NCI-H748 (cell line): ENCODE data around the gene GPN1.
"Not testable (repeated sequence)": the region's sequence is repeated elsewhere in the genome, so short reads cannot be mapped to it uniquely, and the experiment has no call there.

Source experiments
- DNase-seq: peaks from one replicate; lab custom pipeline; 2025; ENCODE audit not compliant: unreplicated experiment; lab: John Stamatoyannopoulos, UW

The GPN1 gene

DNA sequence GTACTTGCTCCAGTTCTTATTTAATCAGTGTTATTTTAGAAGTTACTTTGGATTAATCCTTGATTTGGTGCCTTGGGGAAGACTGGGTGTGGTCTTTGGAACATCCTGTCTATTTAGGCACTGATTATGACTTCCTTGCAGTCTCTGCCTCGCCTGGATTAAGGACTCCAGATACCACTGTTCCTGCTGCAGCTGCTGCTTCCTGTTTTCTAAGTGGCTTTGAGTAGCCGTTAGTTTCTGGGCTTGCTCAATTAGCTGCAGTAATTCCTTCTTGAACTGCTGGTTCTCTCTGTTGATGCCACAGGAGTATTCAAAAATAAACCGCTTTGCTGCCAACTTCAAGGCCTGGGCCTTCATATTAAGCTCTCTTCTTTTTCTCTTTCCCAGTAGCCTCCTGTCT lies 1.9 kb upstream of the GPN1 start:
- DNase-seq, result not testable (repeated sequence)

DNA sequence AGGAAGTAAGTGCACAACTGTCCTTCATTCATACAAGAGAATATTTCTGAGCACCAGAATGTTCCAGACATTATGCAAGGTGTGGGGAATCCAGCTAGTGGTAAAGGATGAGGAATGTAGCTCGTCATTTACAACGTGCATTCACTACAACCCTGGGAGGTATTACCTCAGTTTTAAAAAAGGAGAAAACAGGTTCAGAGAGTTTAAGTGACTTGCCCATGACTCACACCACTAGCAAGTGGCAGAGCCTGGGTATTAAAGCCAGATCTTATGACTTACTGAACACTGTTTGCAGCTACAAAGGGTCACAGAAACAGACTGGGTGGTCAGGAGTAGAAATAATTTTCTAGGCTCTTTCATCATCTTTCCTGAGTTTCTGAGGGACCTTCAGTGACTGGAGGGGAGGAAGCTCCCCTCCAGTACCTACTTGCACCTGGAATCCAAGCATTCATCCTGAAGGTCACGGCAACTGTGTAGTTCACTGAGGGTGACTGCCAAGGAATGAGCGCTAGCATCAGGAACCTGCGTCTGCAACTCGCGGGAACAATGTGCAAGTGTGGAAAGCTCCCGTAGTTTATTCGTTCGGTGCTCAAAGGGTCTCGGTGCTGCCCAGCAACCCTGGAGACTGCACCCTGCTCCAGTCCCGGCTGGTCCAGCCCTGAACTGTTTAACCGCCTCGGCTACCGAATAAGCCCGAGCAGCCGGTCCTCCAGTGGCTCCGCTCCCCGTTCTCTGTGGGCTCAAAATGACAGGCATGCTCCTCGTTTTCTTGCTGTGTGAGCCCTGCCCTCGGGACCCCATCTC lies 685 bp upstream of the GPN1 start:
- DNase-seq, result peak; percentile 54

DNA sequence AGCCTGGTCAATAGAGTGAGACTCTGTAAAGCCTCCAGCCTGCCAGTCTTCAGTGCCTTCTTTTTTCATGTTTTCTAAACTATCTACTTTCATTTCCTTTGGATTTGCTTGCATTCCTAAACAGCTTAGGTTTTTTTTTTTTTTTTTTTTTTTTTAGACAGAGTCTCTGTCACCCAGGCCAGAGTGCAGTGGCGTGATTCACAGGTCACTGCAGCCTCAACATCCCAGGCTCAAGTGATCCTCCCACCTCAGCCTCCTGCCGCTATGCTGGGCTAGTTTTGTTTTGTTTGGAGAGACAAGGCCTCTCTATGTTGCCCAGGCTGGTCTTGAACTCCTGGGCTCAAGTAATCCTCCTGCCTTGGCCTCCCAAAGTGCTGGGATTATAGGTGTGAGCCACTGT lies 1.4 kb downstream of the GPN1 start:
- DNase-seq, result not testable (repeated sequence)

DNA sequence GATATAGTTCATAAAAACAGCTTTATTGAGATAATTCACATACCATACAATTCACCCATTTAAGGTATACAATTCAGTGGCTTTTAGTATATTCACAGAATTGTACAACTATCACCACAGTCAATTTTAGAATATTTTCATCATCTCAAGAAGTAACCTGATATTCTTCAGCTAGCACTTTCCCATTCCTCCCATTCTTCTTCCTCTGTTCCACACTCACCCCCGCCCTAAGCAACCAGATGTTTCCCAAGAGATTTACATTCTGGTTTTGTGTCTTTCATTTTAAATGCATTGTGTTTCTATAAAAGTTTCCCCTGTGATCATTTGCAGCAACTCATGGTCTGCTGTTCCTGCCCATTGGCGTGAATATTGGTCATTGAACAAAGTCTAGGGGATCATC lies 5.4 kb downstream of the GPN1 start:
- no peak for DNase-seq

DNA sequence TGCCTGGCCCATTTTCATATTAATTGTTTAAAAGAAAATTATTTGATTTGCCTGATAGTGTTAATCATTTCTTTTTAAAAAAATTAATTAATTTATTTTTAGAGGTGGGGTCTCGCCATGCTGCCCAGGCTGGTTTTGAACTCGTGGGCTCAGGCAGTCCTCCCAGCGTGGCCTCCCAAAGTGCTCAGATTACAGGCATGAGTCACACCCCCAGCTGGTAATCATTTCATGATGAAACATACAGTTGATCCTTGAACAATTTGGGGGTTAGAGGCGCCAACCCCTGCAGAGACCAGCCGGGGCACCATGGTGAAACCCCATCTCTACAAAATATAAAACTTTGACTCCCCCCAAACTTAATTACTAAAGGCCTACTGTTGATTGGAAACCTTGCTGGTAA lies 7.9 kb downstream of the GPN1 start:
- no peak for DNase-seq

DNA sequence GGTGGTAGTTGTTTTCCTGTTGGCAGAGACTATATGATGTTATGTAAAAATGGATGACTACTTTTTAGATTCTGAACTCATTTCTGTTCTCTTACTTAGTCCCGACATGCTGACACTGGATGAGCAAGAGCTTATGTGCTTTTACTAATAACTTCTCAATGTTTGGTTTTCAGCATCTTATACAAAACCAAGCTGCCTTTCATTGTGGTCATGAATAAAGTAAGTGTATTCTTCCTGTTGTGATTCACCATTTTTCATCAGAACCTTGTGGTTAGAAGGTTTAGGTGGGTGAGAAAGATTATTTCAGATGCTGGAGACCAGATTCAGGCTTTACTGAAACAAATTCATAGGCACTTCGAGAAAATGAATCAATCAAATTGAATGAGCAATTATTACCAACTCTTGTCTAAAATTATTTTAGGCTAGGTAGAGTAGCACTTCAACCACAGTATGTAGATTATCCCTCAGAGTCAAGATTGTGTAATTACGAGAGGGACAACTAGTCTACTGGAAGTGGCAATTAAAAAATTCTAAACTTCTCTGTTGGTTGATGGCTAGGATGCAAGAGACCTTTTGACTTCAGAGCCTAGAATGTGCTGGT lies 9.3 kb downstream of the GPN1 start:
- DNase-seq, result no peak

DNA sequence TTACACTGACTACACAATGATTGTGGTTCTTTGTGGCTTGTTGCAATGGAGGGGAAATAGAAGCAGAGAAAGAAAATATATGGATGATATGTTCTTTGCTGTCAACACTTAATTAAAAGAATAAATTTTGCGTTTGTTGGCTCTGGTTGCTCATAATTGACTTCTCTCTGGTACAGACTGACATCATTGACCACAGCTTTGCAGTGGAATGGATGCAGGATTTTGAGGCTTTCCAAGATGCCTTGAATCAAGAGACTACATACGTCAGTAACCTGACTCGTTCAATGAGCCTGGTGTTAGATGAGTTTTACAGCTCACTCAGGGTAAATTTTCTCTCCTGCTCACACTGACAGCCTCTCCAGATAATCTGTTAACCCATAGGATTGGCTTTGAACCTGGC lies 9.9 kb downstream of the GPN1 start:
- DNase-seq, result no peak

DNA sequence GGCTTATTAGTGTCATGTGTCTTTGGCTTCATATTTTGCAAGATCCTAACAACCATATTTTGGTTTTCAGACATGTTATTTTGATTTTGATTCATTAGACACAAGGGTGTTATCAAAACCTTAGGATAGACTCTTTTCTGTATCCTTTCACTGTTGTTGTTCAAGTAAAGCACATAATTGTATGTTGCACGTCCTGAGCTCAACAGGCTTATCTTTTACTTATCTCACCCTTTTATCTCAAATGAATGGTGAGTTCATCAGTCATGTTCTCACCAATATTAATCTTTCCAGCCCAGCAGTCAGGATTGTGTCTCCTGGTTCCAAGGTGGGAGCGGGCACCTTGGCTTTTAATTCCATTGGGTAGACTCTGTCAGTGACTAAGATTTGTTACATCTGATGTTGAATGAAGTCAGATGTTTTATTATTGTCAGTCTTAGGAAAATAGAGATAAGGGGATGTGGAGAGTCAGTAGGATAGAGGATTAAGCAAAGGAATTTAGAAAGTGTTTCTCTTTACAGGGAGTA lies 11.9 kb downstream of the GPN1 start:
- no peak for DNase-seq

DNA sequence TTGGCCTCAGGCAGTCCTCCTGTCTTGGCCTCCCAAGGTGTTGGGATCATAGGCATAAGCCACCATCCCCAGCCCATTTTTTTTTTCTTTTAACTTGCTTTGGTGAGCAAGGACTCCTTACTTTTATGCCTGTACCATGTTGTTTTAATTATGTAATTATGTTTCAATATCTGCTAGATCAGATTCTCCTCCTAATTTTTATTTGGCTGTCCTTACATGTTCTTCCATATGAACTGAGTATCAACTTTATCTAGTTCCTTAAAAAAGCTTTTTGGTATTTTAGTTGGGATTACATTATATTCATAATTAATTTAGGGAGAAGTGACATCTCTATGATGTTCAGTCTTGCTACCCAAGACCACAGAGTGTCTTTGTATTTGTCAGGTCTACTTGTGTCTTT lies 16.3 kb downstream of the GPN1 start:
- DNase-seq, result no peak

DNA sequence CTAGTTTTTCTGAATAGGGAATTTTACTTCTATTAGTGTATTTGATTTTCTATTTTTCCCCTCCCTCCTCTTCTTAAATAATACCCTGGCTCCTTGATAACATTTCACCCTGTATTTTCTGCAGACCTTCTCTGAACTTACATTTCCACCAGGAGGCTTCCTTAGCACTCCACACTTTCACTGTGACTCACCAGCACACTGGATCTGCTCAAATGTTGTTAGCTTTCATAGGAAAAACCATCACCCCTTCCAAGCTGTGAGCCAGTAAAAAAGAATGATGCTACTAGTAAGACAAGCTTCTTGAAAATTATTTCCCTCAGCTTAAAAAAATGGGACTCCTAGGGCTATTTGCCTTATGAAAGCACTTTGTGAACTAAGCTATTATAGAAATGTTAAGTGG lies 18.4 kb downstream of the GPN1 start:
- DNase-seq, result no peak

DNA sequence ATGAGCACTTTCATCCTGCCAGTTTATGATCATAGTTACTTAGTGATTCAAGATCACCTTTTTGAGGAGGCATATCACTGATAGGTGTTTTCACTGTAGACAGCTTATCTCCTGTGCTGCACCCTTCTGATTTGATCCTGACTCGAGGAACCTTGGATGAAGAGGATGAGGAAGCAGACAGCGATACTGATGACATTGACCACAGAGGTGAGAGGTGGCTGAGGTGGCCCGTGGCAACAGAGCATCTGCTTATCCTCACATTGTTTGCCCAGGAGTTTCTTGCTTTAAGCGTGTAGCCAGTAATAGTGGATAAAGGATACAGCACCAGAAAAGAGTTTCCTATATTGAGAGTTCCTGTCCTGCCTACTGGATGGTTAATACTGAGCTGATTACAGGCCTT lies 18.9 kb downstream of the GPN1 start:
- no peak for DNase-seq

DNA sequence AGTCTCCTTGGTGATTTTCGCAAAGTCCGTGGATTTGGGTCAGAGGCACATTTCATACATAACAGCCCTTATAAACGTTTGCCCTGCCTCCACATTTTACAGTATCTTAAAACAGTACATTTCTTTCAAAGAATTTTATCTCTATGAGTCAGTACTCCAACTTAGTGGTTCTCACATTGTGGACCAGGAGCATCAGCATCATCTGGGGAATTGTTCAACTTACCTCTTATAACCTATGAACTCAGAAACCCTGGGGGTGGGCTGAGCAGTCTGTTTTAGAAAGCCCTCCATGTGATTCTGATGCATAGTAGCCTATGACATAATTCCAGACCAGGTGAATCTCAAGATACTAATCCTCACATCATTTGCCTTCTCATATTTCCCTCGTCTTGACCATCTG lies 22.2 kb downstream of the GPN1 start:
- no peak for DNase-seq

DNA sequence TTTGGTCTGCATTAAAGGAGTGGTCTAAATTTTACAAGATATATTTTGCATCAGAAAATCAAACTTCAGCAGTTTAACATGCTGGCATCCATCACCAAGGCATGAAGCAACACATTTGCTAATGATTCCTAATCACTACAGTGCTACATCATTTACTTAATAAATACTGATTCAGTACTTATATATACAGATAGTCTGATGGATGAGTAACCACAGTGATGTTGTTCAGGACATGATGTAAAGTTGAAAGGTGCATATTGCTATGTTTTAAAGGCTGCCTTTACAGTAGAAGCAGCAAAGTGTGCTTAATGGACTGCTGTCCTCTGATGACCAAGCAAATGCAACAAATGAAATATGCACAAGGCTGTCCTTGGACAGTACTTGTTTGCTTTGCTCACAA lies 23.5 kb downstream of the GPN1 start:
- no peak for DNase-seq

DNA sequence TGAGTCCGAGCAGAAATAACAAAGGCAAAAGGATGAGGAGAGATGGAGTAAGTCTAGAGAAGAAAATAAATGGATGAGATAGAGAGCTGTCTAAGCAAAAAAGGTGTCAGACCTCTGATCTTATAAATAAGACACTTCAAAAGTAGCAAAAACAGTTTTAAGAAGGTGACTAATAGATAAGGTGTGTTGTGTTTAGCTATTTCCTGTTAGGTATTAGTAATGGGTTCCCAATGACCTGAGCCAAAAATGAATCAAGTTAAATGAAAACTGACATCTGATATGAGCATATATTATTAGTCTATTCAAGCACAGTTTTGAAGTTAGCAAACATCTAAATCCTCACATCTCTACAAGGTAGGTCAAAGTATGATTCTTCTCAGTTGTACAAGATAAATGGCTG lies 23.9 kb downstream of the GPN1 start:
- DNase-seq, result no peak

DNA sequence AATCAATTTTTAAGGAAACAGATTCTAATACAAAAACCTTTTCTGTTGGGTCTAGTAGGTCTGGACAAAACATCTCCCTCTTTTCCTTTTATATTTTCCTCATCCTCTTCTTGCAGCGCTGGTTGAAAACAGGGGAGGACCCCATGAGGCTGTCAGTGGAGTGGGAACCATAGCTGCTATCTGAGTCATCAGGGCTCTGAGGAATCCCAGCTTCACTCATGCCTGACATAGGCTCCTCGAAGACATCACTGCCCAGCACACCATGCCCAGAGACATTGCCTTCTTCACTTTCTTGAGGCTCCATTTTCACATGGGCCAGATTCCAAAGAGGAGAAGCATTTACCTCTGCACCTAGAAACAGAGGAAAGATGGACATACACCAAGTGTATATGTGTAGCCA lies 24.5 kb downstream of the GPN1 start:
- no peak for DNase-seq

DNA sequence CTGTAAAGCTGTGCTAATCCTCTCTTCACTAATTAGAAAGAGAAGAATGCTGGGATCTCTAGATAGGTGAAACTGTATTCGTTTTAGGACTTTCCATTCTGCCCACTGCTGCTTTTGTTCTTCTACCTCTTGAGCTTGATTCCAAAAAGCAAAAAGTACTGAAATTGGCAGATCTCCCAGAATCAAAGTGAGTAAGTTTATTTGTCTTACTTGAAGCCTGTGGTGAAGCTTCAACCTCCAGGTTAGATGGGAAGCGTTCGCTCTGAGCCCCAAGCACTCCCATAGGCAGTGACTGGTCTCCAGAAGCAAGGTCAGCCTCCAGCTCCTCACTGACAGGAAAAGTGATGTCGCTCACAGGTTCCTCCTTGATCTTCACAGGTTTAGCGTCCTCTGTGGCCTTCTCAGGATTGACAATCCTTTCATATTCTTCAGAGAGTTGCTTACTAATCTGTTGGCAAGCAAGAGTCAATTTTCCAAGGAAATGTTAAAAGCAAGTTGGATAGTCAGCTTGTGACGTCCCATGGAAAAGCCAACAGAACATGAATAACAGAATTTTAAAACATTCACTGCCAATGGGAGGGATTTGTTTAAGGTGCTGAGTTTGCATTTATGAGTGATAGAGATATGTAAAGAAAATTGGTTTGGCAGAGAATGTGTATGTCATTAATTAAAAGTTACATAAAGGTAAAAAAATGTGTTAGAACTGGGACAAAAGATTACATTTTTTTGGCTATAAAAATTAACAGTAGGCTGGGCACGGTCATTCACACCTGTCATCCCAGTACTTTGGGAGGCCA lies 26.5 kb downstream of the GPN1 start:
- DNase-seq, result no peak

DNA sequence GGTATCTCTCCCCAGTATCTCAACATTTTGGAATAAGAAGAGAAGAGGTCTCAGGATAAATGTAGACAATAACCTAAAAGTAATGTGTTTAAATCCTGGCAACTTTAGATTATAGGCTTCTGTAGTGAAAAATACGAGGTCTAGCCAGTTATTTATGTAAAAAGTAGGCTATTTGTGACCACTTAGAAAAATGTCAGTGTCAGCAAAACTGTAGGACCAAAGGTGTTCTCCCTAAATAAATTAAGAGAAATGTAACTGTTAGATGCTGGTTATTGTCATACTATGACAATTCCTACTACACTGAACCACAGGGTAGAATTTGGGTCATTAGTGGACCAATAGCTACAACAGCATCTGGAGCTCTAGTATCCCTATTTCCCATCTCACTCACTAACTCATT lies 32.5 kb downstream of the GPN1 start:
- DNase-seq, result no peak

DNA sequence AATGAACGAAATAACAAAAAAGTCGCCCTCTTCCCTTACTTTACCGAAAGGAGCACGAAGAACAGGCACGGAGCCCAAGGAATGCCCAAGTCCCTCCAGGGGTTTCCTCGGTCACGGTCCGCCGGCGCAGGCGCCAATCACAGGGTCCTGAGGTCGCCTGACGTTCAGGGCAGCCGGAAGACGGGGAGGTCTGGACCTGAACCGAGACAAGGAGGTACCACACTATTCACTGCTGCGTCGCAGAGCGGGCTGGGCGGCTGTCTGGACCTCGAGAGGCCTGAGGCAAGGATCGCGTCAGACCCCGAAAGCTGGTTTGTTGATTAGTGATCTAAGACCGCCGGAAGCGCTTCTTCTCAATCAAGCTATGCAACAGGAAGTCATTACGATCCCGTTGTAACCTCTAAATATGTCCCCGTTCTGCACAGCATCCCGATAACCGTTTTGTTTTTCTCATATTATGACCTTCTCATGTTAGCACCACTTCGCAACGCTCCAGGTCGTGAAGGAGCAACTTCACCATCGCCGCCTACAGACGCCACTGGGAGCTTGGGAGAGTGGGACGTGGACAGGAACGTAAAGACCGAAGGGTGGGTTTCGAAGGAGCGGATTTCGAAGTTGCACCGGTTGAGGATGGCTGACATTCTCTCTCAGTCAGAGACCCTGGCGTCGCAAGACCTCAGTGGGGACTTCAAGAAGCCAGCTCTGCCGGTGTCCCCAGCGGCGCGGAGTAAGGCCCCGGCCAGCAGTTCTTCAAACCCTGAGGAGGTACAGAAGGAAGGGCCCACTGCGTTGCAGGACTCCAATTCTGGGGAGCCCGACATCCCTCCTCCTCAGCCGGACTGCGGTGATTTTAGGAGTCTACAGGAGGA lies 34.7 kb downstream of the GPN1 start, which contains the start of the genes SLC4A1AP and SUPT7L:
TSS of gene SLC4A1AP (plus strand) at position 605 of the 869 bp plus-strand sequence. CDS start at position 631, 26 bp downstream.
TSS of gene SUPT7L (minus strand) at position 330 of the 869 bp plus-strand sequence. CDS start 1,422 bp downstream, outside the sequence.
- DNase-seq, result peak; percentile 87

DNA sequence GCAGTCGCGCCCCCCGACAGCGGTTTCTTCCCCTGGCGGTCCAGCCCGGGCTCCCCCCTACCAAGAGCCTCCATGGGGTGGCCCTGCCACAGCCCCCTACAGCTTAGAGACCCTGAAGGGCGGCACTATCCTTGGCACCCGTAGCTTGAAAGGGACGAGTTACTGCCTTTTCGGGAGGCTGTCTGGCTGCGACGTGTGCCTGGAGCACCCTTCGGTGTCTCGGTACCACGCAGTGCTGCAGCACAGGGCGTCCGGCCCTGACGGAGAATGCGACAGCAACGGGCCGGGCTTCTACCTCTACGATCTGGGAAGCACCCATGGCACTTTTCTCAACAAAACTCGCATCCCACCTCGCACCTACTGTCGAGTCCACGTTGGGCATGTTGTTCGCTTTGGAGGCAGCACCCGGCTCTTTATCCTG lies 35.3 kb downstream of the GPN1 start:
- DNase-seq, result peak; percentile 31

DNA sequence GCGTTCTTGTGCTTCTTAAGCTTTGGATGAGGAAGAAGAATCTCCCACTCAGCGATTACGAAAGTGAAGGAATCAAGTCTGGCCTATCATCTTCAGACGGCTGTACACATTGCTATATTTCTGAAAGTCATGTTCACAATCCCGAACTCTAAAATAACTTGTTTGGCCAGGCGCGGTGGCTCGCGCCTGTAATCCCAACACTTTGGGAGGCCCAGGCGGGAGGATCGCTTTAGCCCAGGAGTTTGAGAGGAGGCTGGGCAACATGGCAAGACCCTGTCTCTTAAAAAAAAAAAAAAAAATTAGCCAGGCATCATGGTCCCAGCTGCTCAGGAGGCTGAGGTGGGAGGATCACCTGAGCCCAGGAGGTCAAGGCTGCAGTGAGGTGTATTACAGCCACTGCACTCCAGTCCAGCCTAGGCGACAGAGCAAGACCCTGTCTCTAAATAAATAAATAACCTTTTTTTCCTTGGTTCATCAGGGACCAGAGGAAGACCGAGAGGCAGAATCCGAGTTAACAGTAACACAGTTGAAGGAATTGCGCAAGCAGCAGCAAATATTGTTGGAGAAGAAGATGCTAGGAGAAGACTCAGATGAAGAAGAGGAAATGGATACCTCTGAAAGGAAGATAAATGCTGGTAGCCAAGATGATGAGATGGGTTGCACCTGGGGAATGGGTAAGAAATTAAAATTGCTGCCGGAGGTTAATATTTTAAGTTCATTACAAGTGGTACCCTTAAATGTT lies 35.9 kb downstream of the GPN1 start:
- no peak for DNase-seq
